ENCODE results near the gene ADCY3.

GRCh38 chr2:24791452-24791851 lies 128.6 kb downstream of the ADCY3 start:
- TF ChIP-seq, protein P1, sequence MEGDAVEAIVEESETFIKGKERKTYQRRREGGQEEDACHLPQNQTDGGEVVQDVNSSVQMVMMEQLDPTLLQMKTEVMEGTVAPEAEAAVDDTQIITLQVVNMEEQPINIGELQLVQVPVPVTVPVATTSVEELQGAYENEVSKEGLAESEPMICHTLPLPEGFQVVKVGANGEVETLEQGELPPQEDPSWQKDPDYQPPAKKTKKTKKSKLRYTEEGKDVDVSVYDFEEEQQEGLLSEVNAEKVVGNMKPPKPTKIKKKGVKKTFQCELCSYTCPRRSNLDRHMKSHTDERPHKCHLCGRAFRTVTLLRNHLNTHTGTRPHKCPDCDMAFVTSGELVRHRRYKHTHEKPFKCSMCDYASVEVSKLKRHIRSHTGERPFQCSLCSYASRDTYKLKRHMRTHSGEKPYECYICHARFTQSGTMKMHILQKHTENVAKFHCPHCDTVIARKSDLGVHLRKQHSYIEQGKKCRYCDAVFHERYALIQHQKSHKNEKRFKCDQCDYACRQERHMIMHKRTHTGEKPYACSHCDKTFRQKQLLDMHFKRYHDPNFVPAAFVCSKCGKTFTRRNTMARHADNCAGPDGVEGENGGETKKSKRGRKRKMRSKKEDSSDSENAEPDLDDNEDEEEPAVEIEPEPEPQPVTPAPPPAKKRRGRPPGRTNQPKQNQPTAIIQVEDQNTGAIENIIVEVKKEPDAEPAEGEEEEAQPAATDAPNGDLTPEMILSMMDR (IDR thresholded peaks at IDR 0.05): no peak
- no peak for TF ChIP-seq POLR2A (IDR thresholded peaks at IDR 0.05)
